K562 (cell line): ENCODE data around the gene PDE11A. TPM values are rescaled to one million over a fixed set of nuclear protein-coding genes. Genes with fewer than 3 reads are reported as not detected.

Source experiments
- CCAR2 ChIP-seq: fragments of 200-400 bp; formaldehyde crosslinking; IDR thresholded peaks from 2 replicates; pipeline ENCODE4 v1.6.1; 2017; ENCODE audit warnings: mild to moderate bottlenecking, low read depth, low read length
- DIDO1 ChIP-seq: fragments of 450-650 bp; IDR thresholded peaks from 2 replicates; pipeline ENCODE4 v1.6.1; 2016; ENCODE audit warnings: low read depth, missing biosample characterization, missing genetic modification characterization
- HMGN3 ChIP-seq: IDR thresholded peaks from 2 replicates; pipeline ENCODE4 v1.6.1; 2011; ENCODE audit warnings: borderline replicate concordance, low read depth, mild to moderate bottlenecking, mixed read lengths, low read length; ENCODE audit not compliant: insufficient read length; ENCODE audit errors: extremely low read depth
- MYC ChIP-seq, 2 experiments: fragments of 250-450 bp in 1 of 2; sonication (Bioruptor Pico) in 1 of 2; IDR thresholded peaks; 2 replicates each; pipeline versions ENCODE4 v1.5.1 to v1.6.1; 2012 to 2021; ENCODE audit warnings: low read depth in 2 of 2, borderline replicate concordance in 1 of 2, improper control_type of control experiment in 1 of 2, low read length in 1 of 2, mild to moderate bottlenecking in 1 of 2, moderate library complexity in 1 of 2
- NCOA6 ChIP-seq: fragments of 450-650 bp; IDR thresholded peaks from 2 replicates; pipeline ENCODE4 v1.6.1; 2017; ENCODE audit warnings: mild to moderate bottlenecking
- NFYB ChIP-seq: IDR thresholded peaks from 2 replicates; pipeline ENCODE4 v1.6.1; 2011; ENCODE audit warnings: mild to moderate bottlenecking, moderate library complexity; ENCODE audit not compliant: insufficient read length; ENCODE audit errors: extremely low read depth
- RBM14 ChIP-seq: fragments of 200-400 bp; formaldehyde crosslinking; IDR thresholded peaks from 2 replicates; pipeline ENCODE4 v1.6.1; 2018; ENCODE audit warnings: low read depth, mild to moderate bottlenecking, low read length, moderate library complexity, borderline replicate concordance; ENCODE audit not compliant: insufficient read depth
- SRSF7 ChIP-seq: fragments of 200-400 bp; formaldehyde crosslinking; optimal IDR thresholded peaks from 2 replicates; pipeline ENCODE3; 2017; ENCODE audit warnings: mild to moderate bottlenecking, low read depth, low read length
- TGIF2 ChIP-seq: sonication (generic); formaldehyde crosslinking; IDR thresholded peaks from 2 replicates; pipeline ENCODE4 v1.8.1; 2022; ENCODE audit warnings: mild to moderate bottlenecking, missing genetic modification reagents, moderate library complexity
- ZC3H8 ChIP-seq: fragments of 450-650 bp; IDR thresholded peaks from 2 replicates; pipeline ENCODE4 v1.6.1; 2017
- ZNF311 ChIP-seq: fragments of 250-450 bp; sonication (Bioruptor Pico); IDR thresholded peaks from 2 replicates; pipeline ENCODE4 v1.4.0; 2020; ENCODE audit warnings: mild to moderate bottlenecking, moderate library complexity
- ZNF408 ChIP-seq: fragments of 250-450 bp; sonication (Bioruptor Pico); IDR thresholded peaks from 2 replicates; pipeline ENCODE4 v1.4.0; 2020; ENCODE audit warnings: low read depth, mild to moderate bottlenecking, moderate library complexity
- ZNF766 ChIP-seq: fragments of 200-800 bp; sonication (Bioruptor generic); conservative IDR thresholded peaks from 2 replicates; pipeline ENCODE4 v1.6.1; 2016; ENCODE audit warnings: missing genetic modification characterization, missing compliant biosample characterization
- ZNF785 ChIP-seq: fragments of 250-450 bp; sonication (Bioruptor Pico); IDR thresholded peaks from 2 replicates; pipeline ENCODE4 v1.4.0; 2020; ENCODE audit warnings: mild to moderate bottlenecking
- polyA plus RNA-seq, 8 experiments: library from polyadenylated mRNA; depleted of rRNA in 4 of 8; stranded (reverse) in 5 of 8; unstranded in 3 of 8; fragments of >200 nt; fragmentation: Nextera tagmentation in 2 of 8; fragmentation: Illumina TruSeq in 1 of 8; extraction: Ambion mirVana in 2 of 8; extraction: Trizol in 1 of 8; gene quantifications; 2 replicates each; pipeline versions ENCODE4 v1.2.1 to v1.2.3, GENCODE V29; 2011 to 2014; ENCODE audit warnings: inconsistent platforms in 1 of 8, missing spikeins in 1 of 8
- total RNA-seq, 7 experiments: library from RNA; depleted of rRNA in 6 of 7; stranded (reverse); fragments of >200 nt in 6 of 7; fragmentation: Illumina TruSeq in 2 of 7; extraction: Trizol in 2 of 7; gene quantifications; 2 replicates each; pipeline versions ENCODE4 v1.2.1 to v1.2.3, GENCODE V29; 2011 to 2021; ENCODE audit warnings: low replicate concordance in 1 of 7
- TF ChIP-seq, protein P1 (sequence below), 2 experiments: fragments of 450-650 bp in 1 of 2; sonication (generic) in 1 of 2; formaldehyde crosslinking in 1 of 2; IDR thresholded peaks; 2 replicates each; pipeline versions ENCODE4 v1.7.1 to v1.9.0; 2016 to 2022; ENCODE audit warnings: inconsistent platforms in 1 of 2, mild to moderate bottlenecking in 1 of 2, missing genetic modification reagents in 1 of 2
- TF ChIP-seq, protein P2 (sequence below): fragments of 200-800 bp; sonication (Bioruptor generic); IDR thresholded peaks from 2 replicates; pipeline ENCODE4 v1.6.1; 2017; ENCODE audit warnings: missing genetic modification characterization, missing compliant biosample characterization

The PDE11A gene
- total and polyA plus RNA-seq, 9 of the 15 experiments (the other 6 are each of a cell fraction or from before 2014, with no cell fraction given), result 3.2 to 22.1 (median 5.7) TPM

DNA sequence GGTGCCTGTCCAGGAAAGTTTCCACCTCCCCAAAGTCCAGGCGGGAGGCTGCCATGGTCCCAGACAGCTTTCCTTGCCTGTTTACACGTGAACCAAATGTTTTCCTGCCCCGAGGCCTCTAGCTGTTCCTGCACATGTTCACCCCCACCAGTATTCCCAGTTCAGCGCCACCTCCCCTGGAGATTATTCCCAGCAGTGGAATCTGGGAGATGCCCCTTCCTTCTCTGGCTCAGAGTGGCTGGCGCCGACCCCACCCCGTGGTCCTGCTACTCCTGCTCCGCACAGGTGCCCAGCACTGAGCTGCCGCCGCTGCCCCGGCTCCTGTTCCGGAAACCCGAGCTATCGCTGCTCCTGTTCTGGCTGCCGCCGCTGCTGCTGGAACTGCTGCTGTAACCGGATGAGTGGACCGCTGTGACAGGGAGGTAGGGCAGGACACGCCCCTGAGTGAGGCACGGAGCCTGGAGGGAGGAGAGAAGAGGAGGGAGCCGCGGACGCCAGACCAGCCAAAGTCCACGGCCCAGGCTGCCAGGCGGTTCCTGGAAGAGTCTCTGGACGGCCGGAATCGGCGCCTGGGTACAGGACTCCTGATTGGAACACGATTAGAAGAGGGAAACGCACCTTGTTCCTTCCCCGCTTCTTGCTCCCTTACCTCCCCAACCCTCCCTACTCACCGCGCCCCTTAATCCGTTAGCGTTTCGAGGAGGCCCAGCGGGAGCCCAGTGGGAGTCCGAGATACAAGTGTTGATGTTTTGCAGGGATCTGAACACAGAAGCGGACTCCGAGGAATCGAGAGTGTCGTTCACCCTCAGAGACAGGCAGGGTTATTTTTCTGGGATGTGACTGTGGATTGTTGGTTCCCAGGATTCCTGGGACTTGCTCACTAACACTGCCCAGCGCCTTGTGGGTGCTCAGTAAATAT, at the start of gene PDE11A (continued):
- TF ChIP-seq RBM14, result no peak
- TF ChIP-seq NCOA6, result no peak
- TF ChIP-seq ZNF766, result peak; percentile 70; the same call in 1 of the 2 replicates
- TF ChIP-seq CCAR2, result no peak
- no peak for TF ChIP-seq SRSF7
- TF ChIP-seq ZNF408 (CRISPR knock-in tag), result no peak
- no peak for TF ChIP-seq ZC3H8
- no peak for TF ChIP-seq ZNF785 (CRISPR knock-in tag)
- TF ChIP-seq ZNF311 (CRISPR knock-in tag), result no peak
- TF ChIP-seq, protein P1, sequence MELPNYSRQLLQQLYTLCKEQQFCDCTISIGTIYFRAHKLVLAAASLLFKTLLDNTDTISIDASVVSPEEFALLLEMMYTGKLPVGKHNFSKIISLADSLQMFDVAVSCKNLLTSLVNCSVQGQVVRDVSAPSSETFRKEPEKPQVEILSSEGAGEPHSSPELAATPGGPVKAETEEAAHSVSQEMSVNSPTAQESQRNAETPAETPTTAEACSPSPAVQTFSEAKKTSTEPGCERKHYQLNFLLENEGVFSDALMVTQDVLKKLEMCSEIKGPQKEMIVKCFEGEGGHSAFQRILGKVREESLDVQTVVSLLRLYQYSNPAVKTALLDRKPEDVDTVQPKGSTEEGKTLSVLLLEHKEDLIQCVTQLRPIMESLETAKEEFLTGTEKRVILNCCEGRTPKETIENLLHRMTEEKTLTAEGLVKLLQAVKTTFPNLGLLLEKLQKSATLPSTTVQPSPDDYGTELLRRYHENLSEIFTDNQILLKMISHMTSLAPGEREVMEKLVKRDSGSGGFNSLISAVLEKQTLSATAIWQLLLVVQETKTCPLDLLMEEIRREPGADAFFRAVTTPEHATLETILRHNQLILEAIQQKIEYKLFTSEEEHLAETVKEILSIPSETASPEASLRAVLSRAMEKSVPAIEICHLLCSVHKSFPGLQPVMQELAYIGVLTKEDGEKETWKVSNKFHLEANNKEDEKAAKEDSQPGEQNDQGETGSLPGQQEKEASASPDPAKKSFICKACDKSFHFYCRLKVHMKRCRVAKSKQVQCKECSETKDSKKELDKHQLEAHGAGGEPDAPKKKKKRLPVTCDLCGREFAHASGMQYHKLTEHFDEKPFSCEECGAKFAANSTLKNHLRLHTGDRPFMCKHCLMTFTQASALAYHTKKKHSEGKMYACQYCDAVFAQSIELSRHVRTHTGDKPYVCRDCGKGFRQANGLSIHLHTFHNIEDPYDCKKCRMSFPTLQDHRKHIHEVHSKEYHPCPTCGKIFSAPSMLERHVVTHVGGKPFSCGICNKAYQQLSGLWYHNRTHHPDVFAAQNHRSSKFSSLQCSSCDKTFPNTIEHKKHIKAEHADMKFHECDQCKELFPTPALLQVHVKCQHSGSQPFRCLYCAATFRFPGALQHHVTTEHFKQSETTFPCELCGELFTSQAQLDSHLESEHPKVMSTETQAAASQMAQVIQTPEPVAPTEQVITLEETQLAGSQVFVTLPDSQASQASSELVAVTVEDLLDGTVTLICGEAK (IDR thresholded peaks at IDR 0.05), result no peak; the same call in 1 of the 2 replicates
- TF ChIP-seq, protein P1 (CRISPR knock-in tag; IDR thresholded peaks at IDR 0.05), result no peak; the same call in 1 of the 2 replicates
- TF ChIP-seq HMGN3, result peak; percentile 74
- no peak for TF ChIP-seq TGIF2
- TF ChIP-seq, protein P2, sequence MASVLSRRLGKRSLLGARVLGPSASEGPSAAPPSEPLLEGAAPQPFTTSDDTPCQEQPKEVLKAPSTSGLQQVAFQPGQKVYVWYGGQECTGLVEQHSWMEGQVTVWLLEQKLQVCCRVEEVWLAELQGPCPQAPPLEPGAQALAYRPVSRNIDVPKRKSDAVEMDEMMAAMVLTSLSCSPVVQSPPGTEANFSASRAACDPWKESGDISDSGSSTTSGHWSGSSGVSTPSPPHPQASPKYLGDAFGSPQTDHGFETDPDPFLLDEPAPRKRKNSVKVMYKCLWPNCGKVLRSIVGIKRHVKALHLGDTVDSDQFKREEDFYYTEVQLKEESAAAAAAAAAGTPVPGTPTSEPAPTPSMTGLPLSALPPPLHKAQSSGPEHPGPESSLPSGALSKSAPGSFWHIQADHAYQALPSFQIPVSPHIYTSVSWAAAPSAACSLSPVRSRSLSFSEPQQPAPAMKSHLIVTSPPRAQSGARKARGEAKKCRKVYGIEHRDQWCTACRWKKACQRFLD (CRISPR knock-in tag), result peak; percentile 60; the same call in 1 of the 2 replicates
- TF ChIP-seq NFYB, result no peak
- peak; percentile 51; the same call in 1 of the 2 replicates for TF ChIP-seq MYC (IDR thresholded peaks at IDR 0.05; ENCODE audit: low read depth, low read length)
- no peak for TF ChIP-seq MYC (CRISPR knock-in tag; IDR thresholded peaks at IDR 0.05; ENCODE audit: borderline replicate concordance, low read depth)
- TF ChIP-seq DIDO1 (tag), result no peak
